Measurements from ENCODE around the gene ABCC1.

DNA sequence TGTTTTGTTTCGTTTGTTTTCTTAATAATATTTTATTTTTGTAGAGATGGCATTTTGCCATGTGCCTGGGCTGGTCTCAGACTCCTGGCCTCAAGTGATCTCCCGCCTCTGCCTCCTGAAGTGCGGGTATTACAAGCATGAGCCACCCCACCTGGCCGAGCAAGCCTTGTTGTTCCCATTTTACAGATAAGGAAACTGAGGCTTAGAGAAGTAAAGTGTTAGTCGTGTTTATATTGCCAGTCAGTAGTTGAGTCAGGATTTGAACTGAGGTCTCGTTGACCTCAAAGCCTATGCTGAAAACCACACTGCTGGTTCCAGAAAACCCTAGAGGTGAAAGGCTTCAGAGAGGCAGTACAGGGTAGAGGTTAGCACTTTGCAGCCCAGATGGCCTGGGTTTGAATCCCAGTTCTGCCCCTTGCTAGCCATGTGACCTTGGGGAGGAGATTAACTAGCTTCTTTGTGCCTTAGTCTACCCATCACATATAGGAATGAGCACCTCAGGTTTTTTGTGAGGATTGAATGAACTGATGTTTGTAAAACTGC lies 171.8 kb downstream of the ABCC1 start:
- no peak for TF ChIP-seq CTCF (IDR thresholded peaks at IDR 0.05; ENCODE audit: insufficient read depth, low read length, poor library complexity, severe bottlenecking)
- TF ChIP-seq EZH2phosphoT487 (conservative IDR thresholded peaks at IDR 0.05; ENCODE audit: low read length) = no peak

Measured in SU-DHL-6 (cell line).